ENCODE measurements around the gene PEG3. TPM values are rescaled to one million over a fixed set of nuclear protein-coding genes. Genes with fewer than 3 reads are reported as not detected.

The PEG3 gene
- total RNA-seq, 6 experiments from 2014 or later = not detected

GRCh38 chr19:56848166-56848565 lies 7.6 kb upstream of the PEG3 start:
- Mint-ChIP-seq H3K4me3 (no peak overlapping the region), H3K27me3 (ENCODE audit: insufficient read depth) (no peaks in the 10 kb centered on the region; the same call in 1 of the 2 replicates), H3K36me3 (ENCODE audit: low read depth) (no peaks in the 10 kb centered on the region), H3K9me3 (peaks cover 36% of the 10 kb centered on the region), H3K4me1 (ENCODE audit: low read depth) (no peaks in the 10 kb centered on the region), H3K27ac (no peak overlapping the region)
- no peak for TF ChIP-seq CTCF (IDR thresholded peaks at IDR 0.05)
- DNase-seq = no peak

- Mint-ChIP-seq H3K4me1 (ENCODE audit: low read depth) (no peaks in the 10 kb centered on the region), H3K9me3 (peaks cover 32% of the 10 kb centered on the region), H3K36me3 (ENCODE audit: low read depth) (peaks cover 10% of the 10 kb centered on the region), H3K27ac (no peak overlapping the region), H3K4me3 (no peak overlapping the region), H3K27me3 (ENCODE audit: insufficient read depth) (no peaks in the 10 kb centered on the region; the same call in 1 of the 2 replicates)
- no peak for DNase-seq
- no peak for TF ChIP-seq CTCF (IDR thresholded peaks at IDR 0.05)
These were observed 1.9 kb upstream of the PEG3 start for GRCh38 chr19:56842412-56842811.

- Mint-ChIP-seq H3K36me3 (ENCODE audit: low read depth) (peaks cover 10% of the 10 kb centered on the region), H3K27me3 (ENCODE audit: insufficient read depth) (no peaks in the 10 kb centered on the region; the same call in 1 of the 2 replicates), H3K27ac (no peak overlapping the region), H3K9me3 (peaks cover 44% of the 10 kb centered on the region), H3K4me1 (ENCODE audit: low read depth) (no peaks in the 10 kb centered on the region), H3K4me3 (no peak overlapping the region)
- no peak for DNase-seq
- TF ChIP-seq CTCF (IDR thresholded peaks at IDR 0.05) = no peak
These were observed 642 bp upstream of the PEG3 start for GRCh38 chr19:56841193-56841543.

GRCh38 chr19:56839652-56840450 lies 675 bp downstream of the PEG3 start:
- H3K4me1 Mint-ChIP-seq (ENCODE audit: low read depth) = no peaks in the 10 kb centered on the region
- no peak overlapping the region for H3K27ac Mint-ChIP-seq
- no peak for TF ChIP-seq CTCF (IDR thresholded peaks at IDR 0.05)
- no peak overlapping the region for H3K4me3 Mint-ChIP-seq
- DNase-seq = no peak
- H3K27me3 Mint-ChIP-seq (ENCODE audit: insufficient read depth) = no peaks in the 10 kb centered on the region
- peaks cover 10% of the 10 kb centered on the region for H3K36me3 Mint-ChIP-seq (ENCODE audit: low read depth)
- peaks cover 51% of the 10 kb centered on the region for H3K9me3 Mint-ChIP-seq

- H3K36me3 Mint-ChIP-seq (ENCODE audit: low read depth) = peaks cover 10% of the 10 kb centered on the region
- TF ChIP-seq CTCF (IDR thresholded peaks at IDR 0.05) = no peak
- H3K9me3 Mint-ChIP-seq = peaks cover 57% of the 10 kb centered on the region
- H3K4me1 Mint-ChIP-seq (ENCODE audit: low read depth) = no peaks in the 10 kb centered on the region
- no peak overlapping the region for H3K27ac Mint-ChIP-seq
- H3K27me3 Mint-ChIP-seq (ENCODE audit: insufficient read depth) = no peaks in the 10 kb centered on the region
- DNase-seq = no peak
- H3K4me3 Mint-ChIP-seq = no peak overlapping the region
These were observed 1.4 kb downstream of the PEG3 start for GRCh38 chr19:56838909-56839651.

Data from HFFc6 (cell line).